ENCODE measurements around the gene ASPN. TPM values are rescaled to one million over a fixed set of nuclear protein-coding genes. Genes with fewer than 3 reads are reported as not detected.

Gene ASPN
- polyA plus RNA-seq, 3 donors: 13.9 to 18.0 (median 14.1) TPM

GRCh38 chr9:92483627-92484545 lies 1.6 kb upstream of the ASPN start:
- DNase-seq (ENCODE audit: extremely low read depth in 1 of 11, low read depth in 9 of 11, low spot score in 4 of 11): no peak

DNA sequence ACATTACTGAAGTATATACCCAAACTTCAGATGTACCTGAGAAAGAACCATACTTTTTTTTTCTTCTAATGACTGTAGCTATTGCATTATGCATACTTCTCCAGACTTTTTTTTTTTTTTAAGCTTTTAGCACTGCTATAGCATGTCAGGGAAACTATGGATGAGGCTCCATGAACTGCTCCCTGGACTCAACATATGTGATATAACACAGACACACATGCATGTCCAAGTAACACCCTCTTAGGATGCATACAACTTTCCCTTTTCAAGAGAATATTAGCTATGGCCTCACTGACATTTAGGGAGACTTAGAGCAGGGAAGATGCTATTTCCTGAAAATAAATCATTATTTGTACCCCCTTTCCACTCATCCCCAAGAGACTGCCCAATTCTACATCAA lies 499 bp upstream of the ASPN start:
- no peak for DNase-seq (ENCODE audit: extremely low read depth in 1 of 11, low read depth in 9 of 11, low spot score in 4 of 11)

DNA sequence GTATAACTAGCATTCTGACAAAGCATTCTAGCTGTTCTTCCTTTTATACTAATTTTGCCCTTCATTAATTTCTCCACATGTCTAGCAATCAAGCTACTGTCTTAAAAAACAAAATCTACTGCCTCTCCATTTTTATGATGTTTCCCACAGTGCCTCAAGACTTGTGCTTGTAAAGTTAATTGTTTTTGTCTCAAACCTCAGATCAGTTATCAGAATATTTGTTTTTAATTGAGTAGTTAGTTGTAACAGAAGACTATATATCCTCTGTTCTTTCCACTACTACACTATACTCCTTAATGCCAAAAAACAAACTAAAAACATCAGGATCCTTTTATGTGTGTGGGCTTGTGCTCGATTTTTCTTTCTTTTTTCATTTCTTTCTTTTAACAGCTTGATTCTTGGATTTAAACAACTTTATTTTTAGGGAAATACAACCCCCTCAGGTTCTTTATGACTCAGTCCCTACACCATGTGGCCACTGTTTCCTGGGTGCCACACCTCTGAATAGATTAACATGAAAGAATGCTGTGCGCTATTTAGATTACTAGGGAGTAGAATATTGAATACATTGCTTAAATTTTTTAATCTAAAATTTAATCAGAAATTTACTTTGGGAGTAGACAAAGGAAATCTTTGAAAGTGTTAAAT lies 1.2 kb downstream of the ASPN start:
- DNase-seq (ENCODE audit: extremely low read depth in 1 of 11, low read depth in 9 of 11, low spot score in 4 of 11): no peak

- DNase-seq (ENCODE audit: extremely low read depth in 1 of 11, low read depth in 9 of 11, low spot score in 4 of 11): peak in 1 of 11 donors; percentile 15
Observed at GRCh38 chr9:92480291-92480771, 2.0 kb downstream of the ASPN start.

- no peak for DNase-seq (ENCODE audit: extremely low read depth in 1 of 11, low read depth in 9 of 11, low spot score in 4 of 11)
Observed at GRCh38 chr9:92479346-92479745, 3.0 kb downstream of the ASPN start.

GRCh38 chr9:92478783-92479182 lies 3.5 kb downstream of the ASPN start:
- no peak for DNase-seq (ENCODE audit: extremely low read depth in 1 of 11, low read depth in 9 of 11, low spot score in 4 of 11)

- no peak for DNase-seq (ENCODE audit: extremely low read depth in 1 of 11, low read depth in 9 of 11, low spot score in 4 of 11)
Observed at GRCh38 chr9:92476962-92477361, 5.3 kb downstream of the ASPN start.

- no peak for DNase-seq (ENCODE audit: extremely low read depth in 1 of 11, low read depth in 9 of 11, low spot score in 4 of 11)
Observed at GRCh38 chr9:92474587-92474986, 7.7 kb downstream of the ASPN start.

- DNase-seq (ENCODE audit: extremely low read depth in 1 of 11, low read depth in 9 of 11, low spot score in 4 of 11): no peak
Observed at GRCh38 chr9:92468206-92468605, 14.1 kb downstream of the ASPN start.

- no peak for DNase-seq (ENCODE audit: extremely low read depth in 1 of 11, low read depth in 9 of 11, low spot score in 4 of 11)
Observed at GRCh38 chr9:92467511-92467910, 14.8 kb downstream of the ASPN start.

GRCh38 chr9:92467041-92467440 lies 15.3 kb downstream of the ASPN start:
- no peak for DNase-seq (ENCODE audit: extremely low read depth in 1 of 11, low read depth in 9 of 11, low spot score in 4 of 11)

DNA sequence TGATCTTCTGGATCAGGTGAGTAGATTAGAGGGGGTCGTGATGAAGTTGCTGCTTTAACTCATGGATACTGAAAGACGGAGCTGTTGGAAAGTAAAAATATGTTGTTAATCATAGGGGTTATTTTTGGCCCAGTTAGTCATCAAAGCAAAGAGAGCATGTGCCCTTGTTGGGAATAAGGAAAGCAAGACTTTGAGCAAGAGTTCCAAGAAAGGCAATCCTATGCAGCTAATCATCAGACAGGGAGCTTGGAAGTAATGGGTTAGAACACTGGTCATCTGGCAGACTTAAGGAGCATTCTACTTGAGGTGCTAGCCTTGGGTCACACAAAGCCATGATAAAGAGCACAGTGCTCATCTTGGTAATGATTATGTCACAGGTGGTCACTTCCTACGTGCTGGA lies 18.3 kb downstream of the ASPN start:
- DNase-seq (ENCODE audit: extremely low read depth in 1 of 11, low read depth in 9 of 11, low spot score in 4 of 11): no peak

DNA sequence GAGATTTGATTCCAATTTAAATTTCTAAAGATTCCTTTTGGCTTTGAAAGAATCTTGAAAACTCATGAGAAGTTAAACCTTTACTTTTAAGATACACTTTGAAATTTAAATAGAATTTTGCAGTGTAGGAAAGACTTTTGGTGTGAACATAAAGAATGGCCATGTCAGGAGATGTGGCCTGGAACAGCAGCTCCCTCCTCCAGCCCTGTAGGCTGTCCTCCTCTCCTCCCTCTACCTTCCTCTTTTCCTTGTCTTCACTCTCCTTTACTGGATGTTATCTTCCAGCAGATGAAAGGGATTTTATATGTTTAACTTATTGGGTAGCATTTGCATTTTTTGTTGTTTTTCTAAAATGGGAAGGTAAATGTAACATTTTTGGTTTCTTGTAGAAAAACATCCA lies 18.9 kb downstream of the ASPN start:
- no peak for DNase-seq (ENCODE audit: extremely low read depth in 1 of 11, low read depth in 9 of 11, low spot score in 4 of 11)

DNA sequence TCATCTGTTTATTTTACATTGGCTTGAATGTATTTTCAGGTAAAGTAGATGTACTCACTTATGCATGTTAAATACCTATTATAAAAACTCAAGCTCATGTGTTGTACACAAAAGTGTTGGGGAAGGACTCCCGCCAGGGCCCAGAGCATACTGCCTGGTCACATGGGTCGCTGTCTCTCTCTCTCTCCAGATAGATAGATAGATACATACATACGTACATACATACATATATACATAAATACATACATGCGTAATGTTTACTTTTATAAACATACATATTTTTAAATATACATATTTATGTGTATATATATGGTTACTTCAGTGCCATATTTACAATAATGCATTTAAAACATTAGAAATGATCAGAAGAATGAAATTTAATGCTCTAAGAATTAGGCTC lies 24.7 kb downstream of the ASPN start:
- DNase-seq (ENCODE audit: extremely low read depth in 1 of 11, low read depth in 9 of 11, low spot score in 4 of 11): no peak

DNA sequence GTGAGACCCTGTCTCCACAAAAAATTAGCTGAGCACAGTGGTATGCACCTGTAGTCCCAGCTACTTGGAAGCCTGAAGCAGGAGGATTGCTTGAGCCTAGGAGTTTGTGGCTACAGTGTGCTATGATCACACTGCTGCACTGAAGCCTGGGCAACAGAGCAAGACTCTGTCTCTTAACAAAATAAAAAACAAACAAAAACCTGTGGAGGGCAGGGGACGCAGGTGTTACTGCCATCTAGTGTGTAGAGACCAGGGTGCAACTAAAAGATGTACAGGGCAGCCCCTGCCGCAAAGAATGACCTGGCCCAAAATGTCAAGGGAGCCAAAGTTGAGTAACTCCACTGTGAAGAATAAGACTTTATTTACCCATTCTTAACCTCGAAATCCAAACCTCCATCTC lies 27.1 kb downstream of the ASPN start:
- DNase-seq (ENCODE audit: extremely low read depth in 1 of 11, low read depth in 9 of 11, low spot score in 4 of 11): no peak

GRCh38 chr9:92446536-92446935 lies 35.8 kb downstream of the ASPN start:
- no peak for DNase-seq (ENCODE audit: extremely low read depth in 1 of 11, low read depth in 9 of 11, low spot score in 4 of 11)

DNA sequence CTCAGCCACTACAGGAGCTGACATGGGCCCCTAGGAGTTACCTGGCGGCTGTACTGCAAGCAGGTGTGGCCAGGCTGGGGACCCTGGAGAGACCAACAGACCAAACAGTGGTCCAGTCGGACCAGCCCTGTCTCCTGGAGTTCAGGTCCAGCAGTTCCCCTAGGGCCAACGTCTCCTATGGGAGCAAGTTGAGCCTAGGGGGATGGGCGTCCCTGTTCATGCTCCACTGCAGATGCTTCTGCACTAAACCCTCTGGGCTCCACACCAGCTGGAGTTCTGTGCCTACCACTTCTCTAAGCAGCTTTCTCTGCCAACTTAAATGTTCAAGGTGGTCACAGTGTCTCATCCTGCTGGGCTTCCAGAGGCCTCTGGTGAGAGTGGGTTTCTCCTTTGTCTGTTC lies 37.5 kb downstream of the ASPN start:
- no peak for DNase-seq (ENCODE audit: extremely low read depth in 1 of 11, low read depth in 9 of 11, low spot score in 4 of 11)

DNA sequence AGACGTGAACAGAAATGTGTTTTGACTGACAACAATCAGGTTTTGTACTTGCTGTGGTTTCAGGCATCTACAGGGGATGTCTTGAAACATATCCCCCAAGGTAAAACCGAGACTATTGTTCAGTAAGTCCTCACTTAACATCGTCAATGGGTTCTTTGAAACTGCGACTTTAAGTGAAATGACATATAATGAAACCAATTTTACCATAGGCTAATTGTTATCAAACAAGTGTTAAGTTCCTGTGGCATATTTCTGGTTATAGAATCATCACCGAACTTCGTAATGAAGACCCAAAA lies 41.6 kb downstream of the ASPN start:
- DNase-seq (ENCODE audit: extremely low read depth in 1 of 11, low read depth in 9 of 11, low spot score in 4 of 11): no peak

DNA sequence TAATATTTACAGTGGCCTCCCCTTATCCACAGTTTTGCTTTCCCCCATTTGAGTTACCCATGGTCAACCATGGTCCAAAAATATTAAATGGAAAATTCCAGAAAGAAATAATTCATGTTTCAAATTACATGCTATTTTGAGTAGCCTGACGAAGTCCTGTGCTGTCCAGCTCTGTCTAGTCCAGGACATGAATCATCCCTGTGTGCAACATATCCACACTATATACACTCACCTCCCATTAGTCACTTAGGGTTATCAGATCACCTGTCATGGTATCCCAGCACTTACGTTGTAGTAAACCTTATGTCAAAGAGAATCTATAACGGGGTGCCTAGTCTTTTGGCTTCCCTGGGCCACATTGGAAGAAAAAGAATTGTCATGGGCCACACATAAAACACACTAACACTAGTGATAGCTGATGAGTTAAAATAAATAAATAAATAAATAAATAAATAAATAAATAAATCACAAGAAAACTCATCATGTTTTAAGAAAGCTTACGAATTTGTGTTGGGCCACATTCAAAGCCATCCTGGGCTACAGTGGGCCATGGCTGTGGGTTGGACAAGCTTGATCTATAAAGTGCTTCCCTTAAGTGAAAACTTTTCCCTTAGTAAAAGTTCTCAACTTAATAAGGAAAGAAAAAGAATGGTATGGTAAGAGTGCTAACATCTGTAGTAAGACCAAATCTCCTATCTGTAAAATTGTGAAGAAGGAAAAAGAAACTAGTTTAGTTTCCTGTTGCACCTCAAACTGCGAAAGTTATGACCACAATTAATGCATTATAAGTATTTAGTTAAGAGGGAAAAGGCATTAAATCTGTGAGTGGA lies 42.2 kb downstream of the ASPN start:
- no peak for DNase-seq (ENCODE audit: extremely low read depth in 1 of 11, low read depth in 9 of 11, low spot score in 4 of 11)
